Adrenal gland (tissue), 12 donors: ENCODE measurements around the gene ANKS6. TPM values are rescaled to one million over a fixed set of nuclear protein-coding genes. Genes with fewer than 3 reads are reported as not detected.
"Not testable (repeated sequence)": the region's sequence is repeated elsewhere in the genome, so short reads cannot be mapped to it uniquely, and the experiment has no call there.

Experiments used
- DNase-seq, 7 donors: peaks; one replicate each; pipeline ENCODE4 v3.0.0-alpha.2; 2019 to 2020
- H3K27ac ChIP-seq, 5 donors: fragments of 200-600 bp; sonication (generic) in 4 of 5; 1 replicate in 3 of 5; 2 replicates in 2 of 5; pipeline versions ENCODE4 v1.5.1 to v1.8.0; 2016 to 2020; ENCODE audit warnings: mild to moderate bottlenecking in 1 of 5
- H3K27me3 ChIP-seq: fragments of 200-600 bp; 2 replicates; pipeline ENCODE4 v1.8.0; 2021
- H3K36me3 ChIP-seq, 2 donors: fragments of 200-600 bp; replicated peaks in 1 of 2; 1 replicate in 1 of 2; 2 replicates in 1 of 2; pipeline versions ENCODE4 v1.5.1 to v1.8.0; 2018 to 2022
- H3K4me1 ChIP-seq, 2 donors: fragments of 200-600 bp; replicated peaks in 1 of 2; 1 replicate in 1 of 2; 2 replicates in 1 of 2; pipeline versions ENCODE4 v1.5.1 to v1.8.0; 2018 to 2021
- H3K4me3 ChIP-seq, 4 donors: fragments of 200-600 bp; sonication (generic) in 3 of 4; one replicate each; pipeline ENCODE4 v1.5.1; 2016 to 2018
- H3K9me3 ChIP-seq, 3 donors: fragments of 200-600 bp; sonication (generic) in 1 of 3; replicated peaks in 1 of 3; 1 replicate in 2 of 3; 2 replicates in 1 of 3; pipeline versions ENCODE4 v1.5.1 to v1.8.0; 2016 to 2021
- POLR2A ChIP-seq, 2 donors: fragments of 450-650 bp; IDR thresholded peaks; one replicate each; pipeline ENCODE4 v1.6.1; 2017; ENCODE audit warnings: antibody characterized with exemption in 2 of 2, mild to moderate bottlenecking in 2 of 2, moderate library complexity in 1 of 2
- WGBS, 4 donors: extraction: QIAGEN DNeasy Blood & Tissue Kit in 2 of 4; methylation state at CpG; one replicate each; pipeline versions ENCODE4 v1.1.5 to v1.1.7; 2013 to 2017; 5-methylcytosine and 5-hydroxymethylcytosine counted together
- intact Hi-C, 2 donors: fragments of 100-400 bp; cut with DNase I; formaldehyde crosslinking; loops; one replicate each; pipeline versions ENCODE4 v1.14.1 to v1.15.0; 2022 to 2023
- polyA plus RNA-seq, 3 donors: library from polyadenylated mRNA; stranded (reverse); fragments of 200-250 nt in 2 of 3; fragments of 350-450 nt in 1 of 3; fragmentation: Illumina TruSeq in 1 of 3; extraction: RNeasy Lipid Tissue Mini Kit (QIAGEN cat#74804) in 1 of 3; gene quantifications; one replicate each; pipeline ENCODE4 v1.2.3, GENCODE V29; 2013 to 2014
- total RNA-seq, 9 donors: library from RNA; depleted of rRNA in 4 of 9; stranded (reverse); fragments of >200 nt in 4 of 9; fragments of 120-200 nt in 1 of 9; fragmentation: NEBNext Ultra II Directional in 1 of 9; extraction: Animal tissue kit (Norgen Biotek cat#: 25700) in 1 of 9; gene quantifications; one replicate each; pipeline versions ENCODE4 v1.1.0 to v1.2.4, GENCODE V29; 2013 to 2023
- TF ChIP-seq, protein P1 (sequence below), 6 experiments: fragments of 450-650 bp in 4 of 6; fragments of 200-600 bp in 2 of 6; sonication (generic) in 1 of 6; IDR thresholded peaks; 1 replicate in 5 of 6; 2 replicates in 1 of 6; pipeline versions ENCODE4 v1.5.1 to v1.8.0; 2016 to 2021; ENCODE audit warnings: antibody characterized with exemption in 6 of 6, mild to moderate bottlenecking in 2 of 6, moderate library complexity in 1 of 6
- donor health status: healthy with polysubstance abuse.
- donor health status: Bipolar disorder and iron deficiency.
- donor health status: DM: yes; HTN: yes; CAD: no.
- donor health status: DM: no; HTN: no; CAD: no.
- donor health status: DM: no; HTN: no; CAD: no.
- donor health status: DM: yes; HTN: yes; CAD: no.

Gene ANKS6
- total and polyA plus RNA-seq, 12 donors, result 4.3 to 28.4 (median 14.9) TPM

DNA sequence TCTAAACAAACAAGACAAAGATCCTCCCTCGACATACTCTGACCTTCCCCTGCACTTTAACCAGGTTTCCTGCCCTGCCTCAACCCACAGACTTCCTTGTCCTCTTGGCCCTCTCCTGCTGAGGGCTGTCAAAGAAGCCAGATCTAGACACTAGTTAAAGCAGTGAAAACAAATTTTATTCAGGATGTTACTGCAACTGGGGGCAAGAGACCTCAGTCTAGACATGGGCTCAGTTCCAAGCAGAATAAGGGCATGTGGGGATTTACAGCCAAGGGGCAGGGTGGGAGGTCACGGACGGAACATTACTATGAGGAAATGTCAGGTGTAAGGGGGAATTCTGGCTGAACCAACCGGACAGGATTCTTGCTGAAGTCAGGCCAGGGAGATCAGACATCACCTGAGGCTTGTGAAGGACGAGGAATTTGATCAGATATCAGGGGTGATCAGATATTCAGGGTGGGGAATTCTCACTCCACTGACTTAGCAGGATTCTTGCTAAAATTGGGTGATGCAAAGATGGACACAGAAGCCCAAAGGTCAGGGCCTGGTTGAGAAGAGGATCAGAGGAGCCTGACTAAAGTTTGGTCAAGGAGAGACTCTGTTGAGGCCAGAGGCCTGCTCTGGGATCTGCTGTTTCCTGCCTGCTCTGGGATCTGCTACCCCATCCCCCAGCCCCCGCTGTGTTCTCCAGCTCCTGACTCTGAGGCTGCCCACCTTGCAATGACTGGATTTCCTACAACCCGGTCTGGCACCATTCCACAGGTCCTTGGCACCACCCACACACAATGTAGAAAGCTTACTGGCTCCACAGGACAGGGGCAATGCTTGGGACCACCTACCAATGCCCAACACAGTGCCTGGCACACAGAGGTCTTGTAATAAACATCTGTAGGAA lies 109.1 kb downstream of the ANKS6 start:
- no peak overlapping the region for H3K4me3 ChIP-seq
- H3K27me3 ChIP-seq, result no peaks in the 10 kb centered on the region
- WGBS, 4 donors, result 60 to 75% (median 71%) methylated on average over 6 to 7 of the region's 7 CpGs
- no peak for TF ChIP-seq POLR2A (IDR thresholded peaks at IDR 0.05)
- TF ChIP-seq, protein P1, sequence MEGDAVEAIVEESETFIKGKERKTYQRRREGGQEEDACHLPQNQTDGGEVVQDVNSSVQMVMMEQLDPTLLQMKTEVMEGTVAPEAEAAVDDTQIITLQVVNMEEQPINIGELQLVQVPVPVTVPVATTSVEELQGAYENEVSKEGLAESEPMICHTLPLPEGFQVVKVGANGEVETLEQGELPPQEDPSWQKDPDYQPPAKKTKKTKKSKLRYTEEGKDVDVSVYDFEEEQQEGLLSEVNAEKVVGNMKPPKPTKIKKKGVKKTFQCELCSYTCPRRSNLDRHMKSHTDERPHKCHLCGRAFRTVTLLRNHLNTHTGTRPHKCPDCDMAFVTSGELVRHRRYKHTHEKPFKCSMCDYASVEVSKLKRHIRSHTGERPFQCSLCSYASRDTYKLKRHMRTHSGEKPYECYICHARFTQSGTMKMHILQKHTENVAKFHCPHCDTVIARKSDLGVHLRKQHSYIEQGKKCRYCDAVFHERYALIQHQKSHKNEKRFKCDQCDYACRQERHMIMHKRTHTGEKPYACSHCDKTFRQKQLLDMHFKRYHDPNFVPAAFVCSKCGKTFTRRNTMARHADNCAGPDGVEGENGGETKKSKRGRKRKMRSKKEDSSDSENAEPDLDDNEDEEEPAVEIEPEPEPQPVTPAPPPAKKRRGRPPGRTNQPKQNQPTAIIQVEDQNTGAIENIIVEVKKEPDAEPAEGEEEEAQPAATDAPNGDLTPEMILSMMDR (IDR thresholded peaks at IDR 0.05), result no peak
- no peaks in the 10 kb centered on the region for H3K9me3 ChIP-seq
- H3K27ac ChIP-seq, result no peak overlapping the region
- intact Hi-C loops, result no loop called here
- H3K4me1 ChIP-seq, result no peaks in the 10 kb centered on the region
- no peaks in the 10 kb centered on the region for H3K36me3 ChIP-seq
- DNase-seq, result no peak

DNA sequence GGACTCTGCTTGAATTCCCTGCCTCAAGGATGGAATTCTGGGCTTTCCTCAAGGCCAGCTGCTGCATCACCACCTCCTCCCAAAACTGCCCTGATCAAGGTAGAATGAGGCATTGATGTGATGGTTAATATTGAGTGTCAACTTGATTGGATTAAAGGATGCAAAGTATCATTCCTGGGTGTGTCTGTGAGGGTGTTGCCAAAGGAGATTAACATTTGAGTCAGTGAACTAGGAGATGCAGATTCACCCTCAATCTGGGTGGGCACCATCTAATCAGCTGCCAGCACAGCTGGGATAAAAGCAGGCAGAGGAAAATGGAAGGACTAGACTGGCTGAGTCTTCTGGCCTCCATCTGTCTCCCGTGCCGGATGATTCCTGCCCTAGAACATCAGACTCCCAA lies 111.5 kb downstream of the ANKS6 start:
- H3K27ac ChIP-seq, H3K36me3 ChIP-seq, DNase-seq, H3K4me1 ChIP-seq, H3K4me3 ChIP-seq, H3K9me3 ChIP-seq, intact Hi-C loops, H3K27me3 ChIP-seq: not testable (repeated sequence)
- 90 to 100% (median 94%) methylated on average over 2 of the region's 2 CpGs for WGBS, 4 donors

Other genes with a start within 250 kb of the ANKS6 start
- gene GABBR2, start 87.6 kb downstream of the ANKS6 start, total RNA-seq, result 1 to 10 TPM in 7 of 9 donors, under 1 TPM in 2; 0.17 to 9.0 (median 4.5) TPM
- 1 to 10 TPM; 1.0 to 5.1 (median 1.4) TPM for gene GABBR2, start 87.6 kb downstream of the ANKS6 start, polyA plus RNA-seq
- gene GALNT12, start 11.1 kb upstream of the ANKS6 start, total RNA-seq, result 10 to 100 TPM in 1 of 9 donors, 1 to 10 TPM in 8; 1.1 to 20.6 (median 4.4) TPM
- gene GALNT12, start 11.1 kb upstream of the ANKS6 start, polyA plus RNA-seq, result 1 to 10 TPM; 1.7 to 7.2 (median 2.8) TPM
- gene COL15A1, start 147.4 kb upstream of the ANKS6 start, total RNA-seq, result 100 to 1,000 TPM in 5 of 9 donors, 10 to 100 TPM in 4; 66.2 to 320 (median 104) TPM
- 100 to 1,000 TPM in 1 of 3 donors, 10 to 100 TPM in 2; 34.8 to 111 (median 61.2) TPM for gene COL15A1, start 147.4 kb upstream of the ANKS6 start, polyA plus RNA-seq